ENCODE results near the gene WDR46.

- TF ChIP-seq CTCF (IDR thresholded peaks at IDR 0.05; ENCODE audit: low read depth, low read length, poor library complexity, severe bottlenecking) (no peak), EZH2phosphoT487 (IDR thresholded peaks at IDR 0.05; ENCODE audit: borderline replicate concordance, low read length) (no peak)
Observed at GRCh38 chr6:33314515-33314942, 25.5 kb upstream of the WDR46 start.
